Fibroblast of skin of scalp (primary cell): ENCODE measurements around the gene UNC45B. TPM values are rescaled to one million over a fixed set of nuclear protein-coding genes. Genes with fewer than 3 reads are reported as not detected.
"Not testable (repeated sequence)": the region's sequence is repeated elsewhere in the genome, so short reads cannot be mapped to it uniquely, and the experiment has no call there.

Source experiments
- DNase-seq: peaks from one replicate; pipeline ENCODE4 v3.0.0-alpha.2; 2013
- polyA plus RNA-seq, 2 experiments: library from polyadenylated mRNA; unstranded; fragments of 120-200 nt; gene quantifications; one replicate each; pipeline ENCODE4 v1.2.1, GENCODE V29; 2013; ENCODE audit not compliant: insufficient read length in 2 of 2

The UNC45B gene
- polyA plus RNA-seq (2013, experiment 1 of 2; ENCODE audit: insufficient read length), result 0.65 TPM
- 3.6 TPM for polyA plus RNA-seq (2013, experiment 2 of 2; ENCODE audit: insufficient read length)

GRCh38 chr17:35147375-35147905 lies at the start of gene UNC45B:
Gene UNC45B (plus strand): TSS chr17:35147817. CDS start chr17:35148264, 447 bp downstream.
- no peak for DNase-seq

- DNase-seq, result no peak
Observed at GRCh38 chr17:35099908-35100307, 47.7 kb upstream of the UNC45B start.

DNA sequence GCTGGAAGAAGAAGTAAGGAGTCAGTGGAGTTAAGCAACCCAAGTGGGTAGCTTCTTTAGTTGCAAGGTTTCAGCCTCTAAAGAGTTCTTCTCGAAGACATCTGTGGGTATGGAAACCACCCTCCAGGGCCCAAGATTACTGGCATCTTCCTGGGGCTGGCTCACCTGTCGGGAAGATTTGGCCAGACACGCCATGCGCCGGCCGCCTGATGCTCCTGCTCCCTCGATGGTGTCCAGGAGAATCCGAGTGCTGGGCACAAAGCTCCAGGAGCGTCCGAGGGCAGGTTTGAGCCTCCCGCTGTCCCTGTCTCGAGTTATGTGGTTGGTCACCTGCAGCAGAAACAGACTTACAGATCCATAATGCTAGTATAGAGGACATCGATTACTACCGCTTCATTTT lies 46.6 kb upstream of the UNC45B start:
- no peak for DNase-seq

GRCh38 chr17:35101725-35102124 lies 45.9 kb upstream of the UNC45B start:
- DNase-seq, result no peak

GRCh38 chr17:35103271-35103670 lies 44.3 kb upstream of the UNC45B start:
- no peak for DNase-seq

DNA sequence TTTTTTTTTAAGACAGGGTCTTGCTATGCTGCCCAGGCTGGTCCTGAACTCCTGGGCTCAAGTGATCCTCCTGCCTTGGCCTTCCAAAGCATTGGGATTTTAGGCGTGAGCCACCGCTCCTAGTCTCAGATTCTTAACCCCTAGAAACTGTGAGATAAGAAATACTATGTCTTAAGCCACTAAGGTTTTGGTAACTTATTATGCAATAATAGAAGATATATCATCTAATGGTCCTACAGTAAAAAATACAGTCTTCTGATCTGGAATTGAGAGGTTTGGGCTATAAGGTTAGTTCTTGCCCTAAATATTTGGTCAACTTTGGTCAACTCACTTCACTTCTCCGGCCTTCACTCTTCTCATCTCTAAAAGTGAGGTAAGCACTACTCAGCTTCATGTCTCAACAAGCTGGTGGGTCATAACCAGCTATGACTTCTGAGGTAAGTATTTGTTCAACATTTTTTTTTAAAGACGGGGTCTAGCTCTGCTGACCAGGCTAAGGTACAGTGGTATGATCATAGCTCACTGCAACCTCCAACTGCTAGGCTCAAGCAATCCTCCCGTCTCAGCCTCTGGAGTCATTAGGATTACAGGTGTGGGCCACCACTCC lies 42.7 kb upstream of the UNC45B start:
- no peak for DNase-seq

DNA sequence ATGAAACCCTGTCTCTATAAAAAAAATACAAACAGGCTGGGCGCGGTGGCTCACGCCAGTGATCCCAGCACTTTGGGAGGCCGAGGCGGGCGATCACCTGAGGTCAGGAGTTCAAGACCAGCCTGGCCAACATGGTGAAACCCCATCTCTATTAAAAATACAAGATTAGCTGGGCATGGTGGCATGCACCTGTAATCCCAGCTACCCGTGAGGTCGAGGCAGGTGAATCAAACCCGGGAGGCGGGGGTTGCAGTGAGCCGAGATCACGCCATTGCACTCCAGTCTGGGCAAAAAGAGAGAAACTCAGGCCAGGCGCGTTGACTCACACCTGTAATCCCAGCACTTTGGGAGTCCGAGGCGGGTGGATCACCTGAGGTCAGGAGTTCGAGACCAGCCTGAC lies 36.8 kb upstream of the UNC45B start:
- not testable (repeated sequence) for DNase-seq

GRCh38 chr17:35116845-35117244 lies 30.8 kb upstream of the UNC45B start:
- DNase-seq, result no peak

DNA sequence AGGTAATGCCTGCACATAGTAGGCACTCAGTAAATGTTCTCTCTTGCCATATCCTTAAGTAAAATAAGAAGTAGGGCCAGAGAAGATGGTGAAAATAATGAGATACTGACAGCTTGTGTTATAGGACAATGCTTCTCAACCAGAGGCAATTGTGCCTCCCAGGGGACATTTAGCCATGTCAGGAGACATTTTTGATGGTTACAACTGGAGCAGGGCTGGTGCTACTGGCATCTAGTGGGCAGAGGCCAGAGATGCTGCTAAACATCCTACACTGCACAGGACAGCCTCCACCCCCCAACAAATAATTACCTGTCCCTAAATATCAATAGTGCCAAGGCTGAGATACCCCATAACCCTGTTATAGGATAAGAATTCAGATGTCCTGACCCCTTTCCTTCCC lies 29.6 kb upstream of the UNC45B start:
- peak; percentile 59 for DNase-seq

DNA sequence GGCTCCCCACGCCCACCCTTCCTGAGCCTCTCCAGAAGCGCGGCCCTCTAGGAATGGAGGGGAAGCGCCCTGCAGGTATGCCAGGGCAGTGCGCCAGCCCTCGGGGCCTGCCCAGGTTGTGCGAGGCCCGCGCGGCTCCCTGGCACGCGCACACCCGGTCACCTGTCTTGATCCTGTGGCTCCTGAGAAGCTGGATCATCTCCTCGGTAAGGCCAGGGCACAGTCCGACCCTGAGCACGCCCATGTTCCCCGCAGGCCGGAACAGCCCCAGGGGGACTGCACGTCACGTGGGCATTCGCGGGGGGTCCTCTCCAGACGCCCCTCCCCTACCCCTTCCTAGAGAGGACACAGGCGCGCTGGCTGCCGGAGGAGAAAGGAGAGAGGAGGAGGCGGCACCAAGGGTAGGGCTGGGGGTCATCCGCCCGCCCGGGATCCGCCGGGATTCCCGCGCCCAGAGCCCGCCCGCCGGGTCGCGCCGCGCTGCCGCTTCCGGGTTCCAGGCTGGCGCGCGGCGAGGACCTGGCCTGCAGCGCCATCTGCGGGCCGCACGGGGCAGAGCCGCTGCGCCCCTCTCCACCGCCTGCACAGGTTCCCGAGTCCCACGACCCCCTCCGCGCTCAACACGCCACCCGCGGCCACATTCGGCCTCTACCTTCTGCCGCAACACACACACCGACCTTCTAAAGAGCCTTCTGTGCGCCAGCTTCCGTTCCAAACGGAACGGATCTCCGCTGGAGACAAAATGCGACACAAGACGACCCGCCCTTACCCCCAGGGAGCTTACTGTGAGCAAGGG lies 28.0 kb upstream of the UNC45B start, which contains the start of gene RAD51D:
Gene RAD51D (minus strand): TSS at position 491 of the 796 bp plus-strand sequence. CDS start 247 bp downstream, at position 244.
- DNase-seq, result peak; percentile 74

DNA sequence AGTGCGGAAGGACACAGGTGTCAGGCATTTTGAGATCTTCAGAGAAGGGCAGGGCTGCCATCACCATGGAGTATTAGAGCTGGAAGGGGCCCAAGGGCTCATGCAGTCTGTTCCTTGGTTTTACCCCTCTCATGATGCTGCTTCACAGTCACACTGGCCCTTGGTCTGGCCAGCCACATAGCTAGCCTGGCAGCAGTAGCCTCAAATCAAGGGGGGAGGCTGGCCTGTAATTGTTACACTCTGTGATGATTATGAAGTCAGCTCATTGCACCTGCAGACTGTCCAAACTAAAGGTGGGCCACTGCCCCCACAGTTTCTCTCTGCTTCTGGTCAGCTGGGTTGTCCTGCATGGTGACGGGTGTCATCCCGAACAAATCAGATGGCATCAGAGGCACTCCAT lies 26.3 kb upstream of the UNC45B start, which contains the start of gene FNDC8:
Gene FNDC8 (plus strand): TSS at position 301 of the 400 bp plus-strand sequence. CDS start 79 bp downstream, at position 380.
- DNase-seq, result no peak

GRCh38 chr17:35127751-35128514 lies 19.7 kb upstream of the UNC45B start:
- peak; percentile 64 for DNase-seq

DNA sequence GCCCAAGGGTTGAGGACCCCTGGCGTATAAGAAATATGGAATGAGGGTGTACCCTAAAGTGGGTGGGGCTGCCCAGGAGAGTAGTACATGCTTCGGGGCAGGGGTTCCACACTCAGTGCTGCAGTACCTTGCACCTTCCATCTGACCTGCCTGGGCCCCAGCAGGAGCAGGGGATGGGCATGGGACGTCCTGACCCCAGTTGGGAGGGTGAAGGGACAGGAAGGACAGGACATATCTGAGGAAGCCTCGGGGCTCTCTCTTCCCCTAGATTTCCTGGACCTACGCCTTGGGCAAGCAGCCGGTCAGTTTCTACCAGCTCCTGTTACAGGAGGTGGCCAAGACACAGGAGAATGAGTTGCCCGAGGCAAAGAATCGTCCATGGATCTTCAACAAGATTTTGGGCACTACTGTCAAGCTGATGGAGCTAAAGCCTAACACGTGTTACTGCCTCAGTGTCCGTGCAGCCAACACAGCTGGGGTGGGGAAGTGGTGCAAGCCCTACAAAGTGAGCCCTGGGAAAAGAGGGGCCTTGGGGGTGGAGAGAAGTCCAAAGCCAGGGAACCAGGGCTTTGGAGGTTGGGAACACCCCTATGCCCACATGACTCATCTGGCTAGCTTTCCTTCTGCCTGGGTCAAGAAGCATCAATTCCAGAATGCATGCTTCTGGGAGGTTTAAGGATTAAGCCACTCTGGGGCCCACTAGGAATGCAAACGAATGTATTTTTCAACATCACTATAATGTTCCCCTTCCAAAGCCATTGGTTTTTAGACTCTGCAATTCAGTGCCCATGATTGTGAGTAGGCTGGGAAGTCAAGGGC lies 18.3 kb upstream of the UNC45B start:
- DNase-seq, result no peak

- DNase-seq, result no peak
Observed at GRCh38 chr17:35129973-35130351, 17.7 kb upstream of the UNC45B start.

DNA sequence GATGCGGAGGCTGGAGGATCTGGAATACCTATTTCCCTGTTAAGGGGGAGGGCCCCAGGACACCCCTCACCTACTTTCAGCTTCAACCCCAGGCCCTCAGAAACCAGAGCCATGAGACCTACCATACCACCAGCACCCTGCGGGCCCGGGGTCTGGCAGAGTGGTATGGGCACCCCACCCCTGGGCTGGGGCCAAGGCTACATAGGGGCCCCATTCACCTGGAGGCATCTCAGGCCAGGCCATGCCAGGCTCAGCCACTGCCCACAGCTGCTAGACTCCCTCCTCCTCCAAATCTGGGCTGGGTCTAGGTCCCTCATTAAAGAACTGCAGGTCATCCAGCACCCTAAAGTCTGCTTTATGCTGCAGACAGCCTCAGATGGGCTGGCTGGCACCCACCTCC lies 17.2 kb upstream of the UNC45B start:
- DNase-seq, result no peak

DNA sequence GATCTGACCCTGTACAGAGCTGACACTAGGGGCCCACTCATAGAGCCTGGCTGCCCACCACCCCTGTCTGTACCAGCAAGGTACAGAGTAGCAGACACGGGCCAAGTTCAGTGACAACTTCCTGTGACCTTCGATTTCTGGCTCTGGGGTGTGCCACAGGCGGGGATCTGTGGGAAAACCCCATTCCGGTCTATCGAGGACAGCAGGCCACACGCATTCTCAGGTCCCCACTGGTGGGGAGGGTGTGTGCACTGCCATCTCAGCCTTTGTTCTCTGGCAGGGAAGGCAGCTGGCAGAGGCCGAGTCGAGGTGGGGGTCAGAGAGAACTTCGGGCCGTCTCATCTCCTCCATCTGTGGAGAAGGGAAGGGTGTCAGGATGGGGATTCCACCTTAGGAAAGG lies 15.5 kb upstream of the UNC45B start:
- DNase-seq, result no peak

DNA sequence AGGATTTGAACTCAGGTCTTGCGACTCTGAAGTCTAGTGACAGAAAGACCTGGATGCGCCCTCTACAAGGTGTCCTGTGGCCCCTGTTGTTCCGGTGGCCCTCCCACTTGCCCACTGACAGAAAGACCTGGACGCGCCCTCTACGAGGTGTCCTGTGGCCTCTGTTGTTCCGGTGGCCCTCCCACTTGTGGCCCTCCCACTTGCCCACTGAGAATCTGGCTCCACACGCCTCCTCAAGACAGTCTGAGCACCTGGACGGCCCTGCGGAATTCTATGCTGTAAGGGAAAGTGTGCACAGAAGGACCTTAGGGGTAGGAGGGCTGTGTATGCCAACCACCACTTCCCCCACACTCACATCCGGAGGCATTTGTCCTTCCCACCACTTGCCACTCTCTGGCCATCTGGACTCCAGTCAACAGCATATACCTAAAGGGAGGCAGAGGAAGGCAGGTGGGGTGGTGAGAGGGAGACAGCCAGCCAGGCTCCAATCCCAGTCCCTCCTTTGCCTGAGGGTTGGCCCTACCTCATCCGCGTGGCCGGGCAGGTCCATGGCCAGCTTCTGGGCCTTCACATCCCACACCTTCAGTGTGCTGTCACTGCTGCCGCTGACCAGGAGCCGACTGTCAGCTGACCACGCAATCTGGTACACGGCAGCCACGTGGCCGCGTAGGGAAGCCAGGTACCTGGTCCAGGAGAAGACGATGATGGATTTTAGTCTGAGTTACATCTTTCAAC lies 14.6 kb upstream of the UNC45B start:
- DNase-seq, result no peak

DNA sequence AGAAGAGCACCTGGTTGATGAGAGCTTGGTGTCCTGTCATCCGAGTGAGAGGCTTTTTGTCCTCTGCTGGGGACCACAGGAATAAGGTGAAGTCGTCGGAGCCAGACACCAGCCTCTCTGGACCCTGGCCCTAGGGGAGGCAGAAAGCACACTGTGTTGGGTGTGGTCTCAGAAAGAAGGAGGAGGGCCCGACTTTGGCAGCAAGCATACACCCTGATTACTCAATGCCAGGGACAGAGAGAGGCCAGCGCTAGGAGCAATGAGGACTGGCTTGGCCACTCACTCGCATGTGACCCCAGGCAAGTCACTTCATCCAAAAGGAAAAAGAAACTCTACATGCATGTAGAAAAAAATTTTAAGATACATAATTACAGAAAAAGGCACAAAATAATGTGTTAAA lies 12.3 kb upstream of the UNC45B start:
- no peak for DNase-seq

DNA sequence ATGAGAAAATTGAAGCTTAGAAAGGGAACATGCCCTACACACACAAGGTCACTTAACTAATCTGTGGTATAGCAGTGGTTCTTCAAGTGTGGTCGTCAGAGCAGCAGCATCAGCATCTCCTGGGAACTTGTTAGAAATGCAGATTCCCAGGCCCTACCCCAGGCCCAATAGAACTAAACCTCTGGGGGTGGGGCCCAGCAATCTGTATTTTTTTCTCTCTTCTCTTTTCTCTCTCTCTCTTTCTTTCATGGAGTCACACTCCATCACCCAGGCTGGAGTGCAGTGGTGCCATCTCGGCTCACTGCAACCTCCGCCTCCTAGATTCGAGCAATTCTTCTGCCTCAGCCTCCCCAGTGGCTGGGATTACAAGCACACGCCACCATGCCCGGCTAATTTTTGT lies 9.4 kb upstream of the UNC45B start:
- no peak for DNase-seq

DNA sequence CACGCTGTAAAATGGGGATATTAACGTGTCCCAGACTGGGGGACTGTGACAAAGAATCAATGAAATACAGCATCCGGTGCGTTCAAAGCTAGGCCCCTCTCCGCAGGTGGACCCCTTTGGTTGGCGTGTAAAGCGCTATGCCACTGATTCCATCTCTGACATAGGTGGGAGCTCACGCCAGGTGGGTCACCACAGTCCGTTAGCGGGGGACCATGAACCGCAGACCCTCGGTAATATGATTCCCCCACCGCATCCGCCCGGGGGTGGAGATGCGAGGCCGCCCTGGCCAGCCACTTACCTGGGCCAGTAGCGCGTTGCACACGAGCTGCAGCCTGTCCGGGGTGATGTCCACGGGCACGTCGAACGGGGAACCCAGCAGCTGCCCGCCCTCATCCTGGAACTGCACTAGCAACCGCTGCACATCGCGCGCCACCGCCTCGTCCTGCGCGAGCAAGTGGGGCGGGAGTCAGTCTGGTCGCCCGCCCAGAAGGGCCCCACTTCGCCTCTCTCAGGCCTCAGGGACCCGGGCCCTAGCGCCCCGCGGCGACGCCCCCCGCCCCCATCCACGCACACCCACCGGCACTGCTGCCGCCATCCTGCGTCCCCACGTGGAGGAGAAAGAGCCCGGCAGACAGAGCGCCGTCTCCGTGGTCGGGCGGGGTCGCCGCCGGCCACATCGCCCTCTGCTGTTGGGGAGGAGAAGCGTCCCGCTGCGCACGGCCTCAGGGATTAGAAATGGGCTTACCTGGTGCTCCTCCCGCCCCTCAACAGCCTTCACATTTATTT lies 5.7 kb upstream of the UNC45B start, which contains the start of gene NLE1:
Gene NLE1 (minus strand): TSS at position 623 of the 786 bp plus-strand sequence. CDS start 28 bp downstream, at position 595.
- peak; percentile 82 for DNase-seq
